A549 (cell line): ENCODE measurements around the gene ACO1. TPM values are rescaled to one million over a fixed set of nuclear protein-coding genes. Genes with fewer than 3 reads are reported as not detected.

Experiments
- ATAC-seq, 2 experiments: fragments of 200-7000 bp in 1 of 2; fragments of >200 bp in 1 of 2; cut with Nextera tagmentation in 1 of 2; cut with Tn5 transposase in 1 of 2; 3 replicates each; pipeline versions ENCODE4 v1.8.0 to v1.9.1; 2018 to 2020; ENCODE audit warnings: mild to moderate bottlenecking in 1 of 2, moderate library complexity in 1 of 2
- CTCF ChIA-PET: fragments of 300-600 bp; sonication (Branson Sonifier 250); formaldehyde crosslinking; extraction: SDS; loops from one replicate; lab custom pipeline; 2021; ENCODE audit warnings: antibody characterized with exemption, inconsistent platforms; lab: Yijun Ruan, JAX
- POLR2A ChIA-PET: fragments of 350-600 bp; formaldehyde crosslinking; extraction: SDS; loops from one replicate; lab custom pipeline; 2021; ENCODE audit warnings: antibody characterized with exemption, inconsistent platforms; lab: Yijun Ruan, JAX
- DNase-seq, 2 experiments: peaks; one replicate each; pipeline versions ENCODE4 v3.0.0 to v3.0.0-alpha.2; 2011 to 2016; ENCODE audit warnings: low read depth in 1 of 2, low spot score in 1 of 2
- FAIRE-seq: peaks from 2 replicates; lab custom pipeline; 2011; peaks lifted over from hg19 to GRCh38; lab: Jason Lieb, UNC
- H3K27ac ChIP-seq, 2 experiments: fragments of >200 bp; sonication (Bioruptor Twin); formaldehyde crosslinking; 3 replicates each; pipeline ENCODE4 v1.5.1; 2016 to 2017
- H3K4me1 ChIP-seq: fragments of >200 bp; sonication (Bioruptor Twin); formaldehyde crosslinking; 3 replicates; pipeline ENCODE4 v1.6.1; 2016
- H3K4me2 ChIP-seq: fragments of >200 bp; sonication (Bioruptor Twin); formaldehyde crosslinking; 3 replicates; pipeline ENCODE4 v1.6.1; 2016
- H3K4me3 ChIP-seq: fragments of >200 bp; sonication (Bioruptor Twin); formaldehyde crosslinking; 3 replicates; pipeline ENCODE4 v1.5.1; 2016
- H3K9me3 ChIP-seq: fragments of >200 bp; sonication (Bioruptor Twin); formaldehyde crosslinking; 3 replicates; pipeline ENCODE4 v1.6.1; 2016
- BHLHE40 ChIP-seq: IDR thresholded peaks from 2 replicates; pipeline ENCODE4 v1.6.1; 2012; ENCODE audit warnings: low read depth, low read length, inconsistent platforms
- CHD2 ChIP-seq: fragments of 150-350 bp; IDR thresholded peaks from 2 replicates; pipeline ENCODE4 v1.6.1; 2014; ENCODE audit warnings: low read length; ENCODE audit not compliant: partially characterized antibody
- EHMT2 ChIP-seq: fragments of 200-600 bp; sonication (generic); IDR thresholded peaks from 2 replicates; pipeline ENCODE4 v1.6.1; 2016; ENCODE audit warnings: antibody characterized with exemption, low read depth, mild to moderate bottlenecking, moderate library complexity
- EP300 ChIP-seq, 2 experiments: fragments of >200 bp; sonication (Bioruptor Twin); formaldehyde crosslinking; IDR thresholded peaks; 2 replicates in 1 of 2; 3 replicates in 1 of 2; pipeline ENCODE4 v1.6.1; 2016 to 2017
- ESRRA ChIP-seq: fragments of 150-350 bp; IDR thresholded peaks from 2 replicates; pipeline ENCODE4 v1.6.1; 2014; ENCODE audit warnings: mild to moderate bottlenecking, low read length, borderline replicate concordance
- FOSL2 ChIP-seq, 2 experiments: fragments of 450-650 bp in 1 of 2; fragments of >200 bp in 1 of 2; sonication (Bioruptor Twin) in 1 of 2; formaldehyde crosslinking; IDR thresholded peaks; 2 replicates each; pipeline versions ENCODE4 v1.5.0 to v1.6.1; 2016 to 2020; ENCODE audit warnings: mild to moderate bottlenecking in 1 of 2, moderate library complexity in 1 of 2
- FOXS1 ChIP-seq: fragments of 250-450 bp; sonication (Bioruptor Pico); IDR thresholded peaks from 2 replicates; pipeline ENCODE4 v1.5.0; 2020; ENCODE audit warnings: mild to moderate bottlenecking, moderate library complexity
- HOXB13 ChIP-seq: fragments of 250-450 bp; sonication (Bioruptor Pico); IDR thresholded peaks from 2 replicates; pipeline ENCODE4 v1.5.0; 2020; ENCODE audit warnings: low read depth, mild to moderate bottlenecking, moderate library complexity
- JUN ChIP-seq, 2 experiments: fragments of >200 bp; sonication (Bioruptor Twin); formaldehyde crosslinking; IDR thresholded peaks; 2 replicates in 1 of 2; 3 replicates in 1 of 2; pipeline ENCODE4 v1.6.1; 2016 to 2017
- KDM1A ChIP-seq: fragments of 200-600 bp; sonication (generic); IDR thresholded peaks from 2 replicates; pipeline ENCODE4 v1.6.1; 2016; ENCODE audit warnings: low read depth, mild to moderate bottlenecking
- MAFK ChIP-seq: fragments of 450-650 bp; IDR thresholded peaks from 2 replicates; pipeline ENCODE4 v1.6.1; 2014; ENCODE audit not compliant: partially characterized antibody
- MAZ ChIP-seq: fragments of 150-350 bp; IDR thresholded peaks from 2 replicates; pipeline ENCODE4 v1.6.1; 2014; ENCODE audit warnings: antibody characterized with exemption, low read depth, low read length, borderline replicate concordance
- NFE2L2 ChIP-seq: fragments of 150-350 bp; conservative IDR thresholded peaks from 2 replicates; pipeline ENCODE4 v1.6.1; 2014; ENCODE audit warnings: low read length
- RAD21 ChIP-seq, 2 experiments: fragments of >200 bp in 1 of 2; sonication (Bioruptor Twin) in 1 of 2; formaldehyde crosslinking in 1 of 2; IDR thresholded peaks in 1 of 2; conservative IDR thresholded peaks in 1 of 2; 2 replicates in 1 of 2; 3 replicates in 1 of 2; pipeline ENCODE4 v1.6.1; 2012 to 2018; ENCODE audit warnings: inconsistent platforms in 1 of 2
- RCOR1 ChIP-seq: fragments of 150-350 bp; IDR thresholded peaks from 2 replicates; pipeline ENCODE4 v1.6.1; 2014; ENCODE audit warnings: antibody characterized with exemption, low read length, low read depth
- SMC3 ChIP-seq: fragments of >200 bp; sonication (Bioruptor Twin); formaldehyde crosslinking; IDR thresholded peaks from 3 replicates; pipeline ENCODE4 v1.6.1; 2018; ENCODE audit warnings: inconsistent platforms
- ZSCAN20 ChIP-seq: fragments of 250-450 bp; sonication (Bioruptor Pico); IDR thresholded peaks from 2 replicates; pipeline ENCODE4 v1.8.0; 2022; ENCODE audit warnings: mild to moderate bottlenecking, moderate library complexity
- WGBS: methylation state at CpG from one replicate; pipeline ENCODE4 v1.1.6; 2017; ENCODE audit errors: missing lambda C conversion rate; 5-methylcytosine and 5-hydroxymethylcytosine counted together
- polyA plus RNA-seq, 4 experiments: library from polyadenylated mRNA; depleted of rRNA in 3 of 4; stranded (reverse); fragments of >200 nt; fragmentation: RNase III in 1 of 4; extraction: RNeasy Plus Mini Kit Qiagen cat#74134 plus additional on column Dnase treatment in 1 of 4; gene quantifications; 2 replicates in 3 of 4; 3 replicates in 1 of 4; pipeline ENCODE4 v1.2.3, GENCODE V29; 2011 to 2017
- TF ChIP-seq, protein P1 (sequence below): fragments of >200 bp; sonication (Bioruptor Twin); formaldehyde crosslinking; IDR thresholded peaks from 3 replicates; pipeline ENCODE4 v1.5.1; 2016
- TF ChIP-seq, protein P2 (sequence below): fragments of 450-650 bp; IDR thresholded peaks from 2 replicates; pipeline ENCODE4 v1.6.1; 2014; ENCODE audit warnings: antibody characterized with exemption
- TF ChIP-seq, protein P3 (sequence below): IDR thresholded peaks from 2 replicates; pipeline ENCODE4 v1.6.1; 2012; ENCODE audit warnings: low read depth, borderline replicate concordance
- TF ChIP-seq, protein P4 (sequence below): IDR thresholded peaks from 2 replicates; pipeline ENCODE4 v1.6.1; 2012
- TF ChIP-seq, protein P5 (sequence below): fragments of 250-450 bp; sonication (Bioruptor Pico); IDR thresholded peaks from 2 replicates; pipeline ENCODE4 v1.5.0; 2021; ENCODE audit warnings: mild to moderate bottlenecking, moderate library complexity, borderline replicate concordance

The ACO1 gene
- polyA plus RNA-seq, 2 of the 4 experiments (the other 2 are of a cell fraction), result 32.2 to 41.0 TPM

DNA sequence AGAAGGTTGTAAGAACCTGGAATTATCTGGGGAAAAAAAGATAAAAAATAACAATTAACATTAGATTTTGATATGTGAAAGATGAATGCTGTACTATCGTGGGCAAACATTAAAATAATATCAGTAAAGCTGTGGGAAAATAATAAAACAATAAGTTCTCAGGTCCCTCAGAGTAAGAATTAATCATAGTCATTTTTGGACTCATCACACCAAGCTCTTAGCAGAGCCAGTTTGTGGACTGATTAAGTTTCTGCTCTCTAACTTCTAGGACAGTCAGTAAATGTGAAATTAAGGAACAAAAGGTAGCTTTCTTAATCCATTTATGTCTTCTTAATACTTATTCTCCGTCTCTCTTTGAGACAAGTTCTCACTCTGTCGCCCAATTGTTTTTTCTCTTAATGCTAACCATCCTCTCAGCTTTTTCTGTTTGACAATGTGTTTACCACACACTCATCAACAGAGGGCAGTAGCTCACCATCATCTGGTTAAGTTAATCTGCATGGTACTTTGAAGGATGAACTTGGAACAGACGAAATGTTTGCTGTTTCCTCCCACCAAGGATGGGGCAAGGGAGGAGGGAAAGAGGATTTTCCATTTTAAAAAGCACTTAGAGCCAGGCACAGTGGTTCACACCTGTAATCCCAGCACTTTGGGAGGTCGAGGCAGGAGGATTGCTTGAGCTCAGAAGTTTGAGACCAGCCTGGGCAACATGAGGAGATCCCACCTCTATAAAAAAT, 5.3 kb upstream of the ACO1 start:
- H3K4me2 ChIP-seq, result peak overlapping the region; percentile 57
- no peak overlapping the region for H3K27ac ChIP-seq
- H3K9me3 ChIP-seq, result no peaks in the 10 kb centered on the region
- peak; percentile 95 for FAIRE-seq
- WGBS, result under 1% methylated on average over 5 of the region's 5 CpGs
- H3K4me3 ChIP-seq, result no peak overlapping the region
- TF ChIP-seq SMC3 (peak; percentile 74), ESRRA (no peak), FOXS1 (CRISPR knock-in tag) (no peak), RAD21 (conservative IDR thresholded peaks at IDR 0.05 in 1 of 2, IDR thresholded peaks at IDR 0.05 in 1 of 2) (peak; percentile 89 to 96)
- TF ChIP-seq, protein P1, sequence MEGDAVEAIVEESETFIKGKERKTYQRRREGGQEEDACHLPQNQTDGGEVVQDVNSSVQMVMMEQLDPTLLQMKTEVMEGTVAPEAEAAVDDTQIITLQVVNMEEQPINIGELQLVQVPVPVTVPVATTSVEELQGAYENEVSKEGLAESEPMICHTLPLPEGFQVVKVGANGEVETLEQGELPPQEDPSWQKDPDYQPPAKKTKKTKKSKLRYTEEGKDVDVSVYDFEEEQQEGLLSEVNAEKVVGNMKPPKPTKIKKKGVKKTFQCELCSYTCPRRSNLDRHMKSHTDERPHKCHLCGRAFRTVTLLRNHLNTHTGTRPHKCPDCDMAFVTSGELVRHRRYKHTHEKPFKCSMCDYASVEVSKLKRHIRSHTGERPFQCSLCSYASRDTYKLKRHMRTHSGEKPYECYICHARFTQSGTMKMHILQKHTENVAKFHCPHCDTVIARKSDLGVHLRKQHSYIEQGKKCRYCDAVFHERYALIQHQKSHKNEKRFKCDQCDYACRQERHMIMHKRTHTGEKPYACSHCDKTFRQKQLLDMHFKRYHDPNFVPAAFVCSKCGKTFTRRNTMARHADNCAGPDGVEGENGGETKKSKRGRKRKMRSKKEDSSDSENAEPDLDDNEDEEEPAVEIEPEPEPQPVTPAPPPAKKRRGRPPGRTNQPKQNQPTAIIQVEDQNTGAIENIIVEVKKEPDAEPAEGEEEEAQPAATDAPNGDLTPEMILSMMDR, result peak; percentile 90
- ChIA-PET CTCF (interaction anchor here (0.5 to 7.3 kb wide), 86 partner anchors 8 to 847 kb away, joined by 3 to 507 read pairs (median 5); partner anchors contain the start of genes NDUFB6, RIGI, SMIM27 and TMEM215), POLR2A (interaction anchor here (0.6 to 2.1 kb wide), 6 partner anchors 147 to 646 kb away, joined by 3 to 25 read pairs (median 8); partner anchors contain the start of genes DNAJA1, NDUFB6 and RIGI)
- peak; percentile 76 to 82 for DNase-seq
- peaks cover 5% of the 10 kb centered on the region; the same call in 2 of the 3 replicates for H3K4me1 ChIP-seq
- ATAC-seq, result peak; percentile 78 to 87

DNA sequence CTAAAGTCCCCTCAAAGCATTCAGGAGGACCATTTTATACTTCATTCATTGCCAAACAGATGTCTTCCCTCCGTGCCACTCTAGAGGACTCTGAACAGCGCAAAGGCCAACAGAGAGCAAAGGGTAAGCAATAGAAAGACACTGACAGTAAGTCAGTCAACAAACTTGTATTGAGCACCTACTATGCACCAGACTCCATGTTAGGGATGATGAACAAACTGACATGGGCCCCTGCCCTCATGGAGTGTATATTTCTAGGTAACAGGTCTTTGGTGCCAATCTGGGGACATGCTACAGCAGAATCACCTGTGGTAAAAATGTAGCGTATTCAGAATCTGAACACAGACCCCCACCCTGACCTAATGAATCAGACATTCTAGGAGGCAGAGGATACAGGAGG, 3.5 kb upstream of the ACO1 start:
- Histone ChIP-seq H3K4me2 (no peak overlapping the region), H3K27ac (no peak overlapping the region), H3K4me1 (peaks cover 9% of the 10 kb centered on the region; the same call in 2 of the 3 replicates), H3K4me3 (no peak overlapping the region), H3K9me3 (no peaks in the 10 kb centered on the region)
- no peak for DNase-seq
- no peak for ATAC-seq
- CTCF ChIA-PET, result interaction anchor here (1.1 to 7.3 kb wide), 10 partner anchors 17 to 590 kb away, joined by 4 to 507 read pairs (median 98); partner anchors contain the start of genes NDUFB6 and RIGI
- no peak for TF ChIP-seq EHMT2
- TF ChIP-seq, protein P2, sequence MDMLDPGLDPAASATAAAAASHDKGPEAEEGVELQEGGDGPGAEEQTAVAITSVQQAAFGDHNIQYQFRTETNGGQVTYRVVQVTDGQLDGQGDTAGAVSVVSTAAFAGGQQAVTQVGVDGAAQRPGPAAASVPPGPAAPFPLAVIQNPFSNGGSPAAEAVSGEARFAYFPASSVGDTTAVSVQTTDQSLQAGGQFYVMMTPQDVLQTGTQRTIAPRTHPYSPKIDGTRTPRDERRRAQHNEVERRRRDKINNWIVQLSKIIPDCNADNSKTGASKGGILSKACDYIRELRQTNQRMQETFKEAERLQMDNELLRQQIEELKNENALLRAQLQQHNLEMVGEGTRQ, result no peak
- 72% methylated on average over 3 of the region's 3 CpGs for WGBS
- no peak for FAIRE-seq
- POLR2A ChIA-PET, result no interaction called here

DNA sequence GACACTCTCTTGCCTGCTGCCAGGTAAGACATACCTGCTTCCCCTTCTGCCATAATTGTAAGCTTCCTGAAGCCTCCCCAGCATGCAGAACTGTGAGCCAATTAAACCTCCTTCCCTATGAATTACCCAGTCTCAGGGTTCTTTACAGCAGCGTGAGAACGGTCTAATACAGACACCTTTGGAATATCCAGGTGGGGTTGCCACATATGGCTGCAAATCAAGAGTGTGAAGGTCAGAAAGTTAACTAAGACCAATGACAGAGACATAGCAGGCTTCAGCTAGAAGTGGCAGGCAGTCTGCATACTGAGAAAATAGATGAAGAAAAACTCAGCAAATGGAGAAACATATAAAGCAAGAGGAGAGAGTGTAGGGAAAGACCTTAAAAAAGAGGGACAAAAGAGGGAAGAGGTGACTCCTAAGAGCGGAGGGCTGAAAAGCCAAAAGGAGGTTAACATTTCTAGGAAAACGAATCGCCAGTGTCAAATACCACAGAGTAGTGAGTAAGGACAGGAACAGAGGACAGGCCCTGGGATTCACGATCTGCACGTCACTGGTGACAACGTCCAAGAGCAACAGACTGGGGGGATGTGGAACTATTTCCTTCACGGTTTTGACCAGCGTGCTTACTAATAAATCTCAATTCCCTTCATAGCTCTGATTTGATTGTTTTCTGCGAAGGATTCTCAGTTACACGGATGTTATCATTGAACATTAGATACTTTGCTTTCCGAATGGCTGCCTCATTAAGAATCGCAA, 1.7 kb upstream of the ACO1 start:
- POLR2A ChIA-PET, result no interaction called here
- Histone ChIP-seq H3K4me2 (no peak overlapping the region), H3K9me3 (no peaks in the 10 kb centered on the region), H3K4me3 (no peak overlapping the region), H3K4me1 (peaks cover 9% of the 10 kb centered on the region; the same call in 2 of the 3 replicates), H3K27ac (no peak overlapping the region)
- ATAC-seq, result no peak
- CTCF ChIA-PET, result interaction anchor here (0.6 to 4.7 kb wide), 8 partner anchors 10 to 586 kb away, joined by 4 to 66 read pairs (median 13); partner anchors contain the start of genes NDUFB6 and RIGI
- DNase-seq, result no peak
- WGBS, result 80% methylated on average over 14 of the region's 14 CpGs
- FAIRE-seq, result no peak
- TF ChIP-seq, protein P3, sequence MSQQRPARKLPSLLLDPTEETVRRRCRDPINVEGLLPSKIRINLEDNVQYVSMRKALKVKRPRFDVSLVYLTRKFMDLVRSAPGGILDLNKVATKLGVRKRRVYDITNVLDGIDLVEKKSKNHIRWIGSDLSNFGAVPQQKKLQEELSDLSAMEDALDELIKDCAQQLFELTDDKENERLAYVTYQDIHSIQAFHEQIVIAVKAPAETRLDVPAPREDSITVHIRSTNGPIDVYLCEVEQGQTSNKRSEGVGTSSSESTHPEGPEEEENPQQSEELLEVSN, result no peak
- TF ChIP-seq RCOR1 (no peak), MAFK (no peak), SMC3 (no peak), BHLHE40 (no peak), ZSCAN20 (CRISPR knock-in tag) (no peak), NFE2L2 (no peak), HOXB13 (CRISPR knock-in tag) (no peak), RAD21 (conservative IDR thresholded peaks at IDR 0.05 in 1 of 2, IDR thresholded peaks at IDR 0.05 in 1 of 2) (no peak), JUN (IDR thresholded peaks at IDR 0.05) (no peak), MAZ (no peak), CHD2 (no peak), EP300 (IDR thresholded peaks at IDR 0.05) (no peak), KDM1A (no peak), FOSL2 (IDR thresholded peaks at IDR 0.05) (no peak), FOSL2 (CRISPR knock-in tag; IDR thresholded peaks at IDR 0.05) (no peak)
- TF ChIP-seq, protein P4, sequence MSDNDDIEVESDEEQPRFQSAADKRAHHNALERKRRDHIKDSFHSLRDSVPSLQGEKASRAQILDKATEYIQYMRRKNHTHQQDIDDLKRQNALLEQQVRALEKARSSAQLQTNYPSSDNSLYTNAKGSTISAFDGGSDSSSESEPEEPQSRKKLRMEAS, result no peak
- TF ChIP-seq, protein P5, sequence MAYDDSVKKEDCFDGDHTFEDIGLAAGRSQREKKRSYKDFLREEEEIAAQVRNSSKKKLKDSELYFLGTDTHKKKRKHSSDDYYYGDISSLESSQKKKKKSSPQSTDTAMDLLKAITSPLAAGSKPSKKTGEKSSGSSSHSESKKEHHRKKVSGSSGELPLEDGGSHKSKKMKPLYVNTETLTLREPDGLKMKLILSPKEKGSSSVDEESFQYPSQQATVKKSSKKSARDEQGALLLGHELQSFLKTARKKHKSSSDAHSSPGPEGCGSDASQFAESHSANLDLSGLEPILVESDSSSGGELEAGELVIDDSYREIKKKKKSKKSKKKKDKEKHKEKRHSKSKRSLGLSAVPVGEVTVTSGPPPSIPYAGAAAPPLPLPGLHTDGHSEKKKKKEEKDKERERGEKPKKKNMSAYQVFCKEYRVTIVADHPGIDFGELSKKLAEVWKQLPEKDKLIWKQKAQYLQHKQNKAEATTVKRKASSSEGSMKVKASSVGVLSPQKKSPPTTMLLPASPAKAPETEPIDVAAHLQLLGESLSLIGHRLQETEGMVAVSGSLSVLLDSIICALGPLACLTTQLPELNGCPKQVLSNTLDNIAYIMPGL (CRISPR knock-in tag), result no peak
